GM19455 (cell line): ENCODE results near the gene KIAA1614.
"Not testable (repeated sequence)": the region's sequence is repeated elsewhere in the genome, so short reads cannot be mapped to it uniquely, and the experiment has no call there.

Experiments used
- ATAC-seq: cut with Tn5 transposase; IDR thresholded peaks from one replicate; pipeline ENCODE4 v1.9.1; 2021; ENCODE audit not compliant: unreplicated experiment

KIAA1614 gene

DNA sequence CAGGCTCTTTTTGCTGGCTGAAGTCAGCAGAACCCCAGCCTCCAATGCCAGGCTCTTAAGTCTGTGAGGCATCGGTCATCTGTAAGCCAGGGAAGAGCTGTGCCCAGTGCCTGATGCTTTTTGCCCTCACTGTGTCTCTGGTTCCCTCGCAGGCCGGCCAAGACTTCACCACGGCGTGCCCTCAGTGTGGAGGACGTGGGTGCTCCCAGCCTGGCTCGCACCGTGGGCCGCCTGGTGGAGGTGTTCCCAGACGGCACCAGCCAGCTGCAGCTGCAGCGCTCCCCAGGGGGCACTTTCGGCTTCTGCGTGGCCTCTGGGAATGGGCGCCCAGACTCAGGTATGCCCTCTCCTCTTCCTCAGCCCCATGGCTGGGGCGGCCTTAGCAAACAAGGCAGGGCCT, 32.5 kb downstream of the KIAA1614 start:
- no peak for ATAC-seq

DNA sequence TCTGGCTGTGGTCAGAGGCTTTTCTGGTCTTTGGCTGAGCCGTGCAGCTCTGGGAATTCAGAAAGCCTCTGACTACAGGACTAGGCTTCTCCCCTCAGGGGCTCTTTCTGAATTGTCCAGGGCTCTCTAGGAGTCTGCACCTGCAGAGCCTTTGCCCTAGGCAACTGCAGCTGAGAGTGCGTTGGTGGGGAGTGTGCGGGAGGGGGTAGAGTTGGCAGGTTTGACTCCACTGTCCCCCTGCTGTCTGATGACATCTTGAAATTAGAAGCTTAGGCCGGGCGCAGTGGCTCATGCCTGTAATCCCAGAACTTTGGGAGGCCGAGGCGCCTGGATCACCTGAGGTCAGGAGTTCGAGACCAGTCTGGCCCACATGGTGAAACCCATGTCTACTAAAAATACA, 32.9 kb downstream of the KIAA1614 start:
- ATAC-seq = no peak

DNA sequence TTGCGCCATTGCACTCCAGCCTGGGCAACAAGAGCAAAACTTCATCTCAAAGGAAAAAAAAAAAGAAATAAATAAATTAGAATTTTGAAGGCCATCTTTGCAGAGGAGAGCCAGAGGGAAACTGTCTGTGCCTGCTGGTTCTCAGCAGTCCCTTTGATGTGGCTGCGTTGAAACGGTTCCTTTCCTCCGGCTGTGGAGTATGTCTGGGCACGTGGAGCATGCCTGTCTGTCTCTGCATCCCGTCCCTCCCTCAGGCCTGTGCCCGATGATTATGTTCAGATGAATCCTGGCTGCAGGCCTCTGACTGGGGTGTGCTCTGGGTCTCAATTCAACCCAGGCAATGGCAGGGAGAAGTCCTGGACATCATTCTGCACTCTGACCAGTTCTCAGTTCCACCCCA, 33.4 kb downstream of the KIAA1614 start:
- no peak for ATAC-seq

DNA sequence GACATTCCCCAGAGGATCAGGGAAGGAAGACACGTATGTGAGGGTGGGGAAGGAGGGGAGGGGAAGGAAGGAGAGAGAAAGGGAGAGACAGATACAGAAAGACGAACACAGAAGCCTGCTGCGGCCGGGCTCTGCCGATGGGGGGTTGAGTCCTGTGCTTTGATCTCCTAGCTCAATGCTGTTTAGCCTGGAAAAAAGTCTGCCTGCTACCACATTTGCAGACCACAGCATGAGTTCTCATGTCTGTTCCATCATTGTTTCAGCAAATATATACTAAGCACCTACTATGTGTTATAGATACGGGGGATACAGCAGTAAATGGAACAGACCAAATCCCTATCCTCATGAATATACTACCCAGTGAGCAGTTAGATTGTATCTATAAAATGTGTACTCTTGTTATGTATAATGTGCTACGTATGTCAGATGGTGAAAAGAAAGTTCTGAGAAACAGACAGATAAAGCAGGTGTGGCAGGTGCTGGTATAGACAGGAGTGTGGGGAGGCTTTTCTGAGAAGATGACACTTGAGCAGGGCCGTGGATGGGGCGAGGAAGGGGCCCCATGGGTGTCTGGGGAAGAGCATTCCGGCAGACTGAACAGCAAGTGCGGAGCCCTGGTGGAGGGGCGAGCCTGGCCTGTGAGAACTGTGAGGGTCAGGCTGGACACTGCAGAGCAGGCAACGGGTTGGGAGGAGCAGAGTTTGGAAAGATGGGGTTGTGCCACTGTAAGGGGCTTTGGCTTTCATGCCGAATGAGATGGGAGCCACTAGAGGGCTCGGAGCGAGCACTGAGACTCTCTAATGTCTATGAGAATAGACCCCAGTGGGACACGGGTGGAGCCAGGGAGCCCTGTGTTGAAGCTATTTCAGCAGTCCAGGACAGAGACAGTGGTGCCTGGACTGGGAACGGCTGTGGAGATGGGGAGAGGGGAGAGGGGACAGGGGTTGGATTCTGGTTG, 34.1 kb downstream of the KIAA1614 start:
- no peak for ATAC-seq

DNA sequence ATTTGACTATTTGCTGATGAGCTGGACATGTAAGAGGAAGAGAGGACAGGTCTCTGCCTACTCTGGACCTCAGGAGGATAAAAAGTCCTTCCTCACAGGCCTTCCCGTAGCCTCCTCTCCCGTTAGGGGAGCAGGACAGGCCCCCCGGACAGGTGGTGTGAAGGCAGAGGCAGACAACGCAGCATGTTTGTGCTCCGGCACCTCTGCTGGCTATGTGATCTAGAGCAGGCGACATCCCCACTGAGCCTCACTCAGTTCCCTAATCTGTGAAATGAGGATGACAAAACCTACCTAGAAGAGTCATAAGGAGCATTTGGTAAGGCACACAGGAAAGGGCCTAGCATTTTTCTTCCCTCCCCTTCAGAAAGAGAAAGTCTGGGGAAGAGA, 34.8 kb downstream of the KIAA1614 start:
- no peak for ATAC-seq

DNA sequence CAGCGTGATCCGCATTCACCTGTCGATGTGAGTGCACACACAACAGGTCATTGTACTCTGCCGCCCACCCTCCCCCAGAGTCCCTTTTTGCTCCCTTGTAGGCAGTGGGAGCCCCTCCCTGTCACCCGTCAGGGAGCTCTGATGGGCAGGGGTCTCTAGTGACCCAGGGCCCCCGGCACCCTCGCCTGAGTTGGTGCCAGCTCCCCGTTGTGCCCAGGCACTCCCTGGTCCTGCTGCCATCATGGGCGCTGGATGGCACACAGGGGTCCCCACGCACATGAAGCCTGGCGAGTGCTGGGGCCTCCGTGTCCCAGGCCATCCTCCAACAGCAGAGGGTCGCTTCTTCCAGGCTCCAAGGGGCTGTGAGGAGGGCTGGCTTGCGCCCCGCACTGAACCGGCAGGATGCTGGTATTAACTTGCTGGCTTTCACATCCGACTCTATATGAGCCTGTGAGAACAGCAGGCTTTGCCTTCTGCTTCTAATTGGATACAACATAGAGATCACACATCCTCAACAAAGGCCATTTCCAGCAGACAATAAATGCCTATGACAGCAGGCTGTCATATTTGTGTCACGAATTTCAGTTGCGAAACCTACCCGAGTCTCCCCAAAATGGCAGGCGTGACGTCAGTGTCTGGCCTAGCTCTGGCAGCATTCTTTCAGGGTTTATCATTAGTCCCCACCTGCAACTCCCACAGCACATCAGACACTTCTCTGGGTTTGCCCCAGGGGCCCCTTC, 35.4 kb downstream of the KIAA1614 start:
- ATAC-seq = no peak

DNA sequence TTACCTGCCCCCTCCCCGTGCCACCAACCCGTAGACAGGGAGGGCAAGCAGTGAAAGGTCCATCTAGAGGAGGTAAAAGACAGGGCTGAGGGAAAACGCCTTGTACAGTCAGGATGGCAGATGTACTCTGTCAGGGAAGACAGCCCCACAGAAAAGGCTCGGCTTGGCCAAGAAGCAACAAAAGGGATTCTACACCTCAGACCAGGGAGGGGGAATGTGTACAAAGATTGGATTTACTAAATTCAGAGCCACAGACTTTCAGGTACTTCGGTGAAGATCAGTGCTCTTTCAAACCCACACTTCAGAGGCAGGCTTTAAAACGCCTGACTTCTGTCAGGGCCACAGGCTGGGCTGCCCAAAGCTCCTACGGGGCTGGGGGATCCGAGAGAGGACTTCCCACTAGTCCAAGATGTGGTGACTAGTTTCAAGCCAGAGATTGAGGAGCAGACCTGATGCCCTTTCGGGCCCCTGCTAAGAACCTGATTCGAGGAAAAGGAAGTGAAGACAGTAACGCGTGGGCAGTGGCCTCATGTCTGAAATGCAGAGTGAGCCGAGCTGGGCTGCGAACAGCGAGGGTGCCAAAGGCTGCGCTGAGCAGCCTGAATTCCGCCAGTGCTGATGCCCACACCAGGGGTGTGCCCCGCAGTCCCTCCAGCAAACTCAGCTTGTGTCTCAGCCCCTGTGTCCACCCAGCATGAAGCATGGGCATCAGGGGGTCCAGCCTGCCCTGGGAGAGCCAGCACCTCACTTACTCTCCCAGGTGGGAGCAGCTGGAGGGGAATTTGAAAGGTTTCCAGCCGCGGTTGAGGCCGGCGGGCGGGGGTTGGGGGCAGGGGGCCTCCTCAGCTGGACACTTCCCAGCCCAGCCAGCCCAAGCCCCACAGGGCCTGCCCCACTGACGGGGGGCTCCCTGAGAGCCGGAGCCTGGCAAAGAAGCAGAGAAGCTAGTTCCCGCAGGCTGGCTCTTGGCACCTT, 36.2 kb downstream of the KIAA1614 start:
- no peak for ATAC-seq

DNA sequence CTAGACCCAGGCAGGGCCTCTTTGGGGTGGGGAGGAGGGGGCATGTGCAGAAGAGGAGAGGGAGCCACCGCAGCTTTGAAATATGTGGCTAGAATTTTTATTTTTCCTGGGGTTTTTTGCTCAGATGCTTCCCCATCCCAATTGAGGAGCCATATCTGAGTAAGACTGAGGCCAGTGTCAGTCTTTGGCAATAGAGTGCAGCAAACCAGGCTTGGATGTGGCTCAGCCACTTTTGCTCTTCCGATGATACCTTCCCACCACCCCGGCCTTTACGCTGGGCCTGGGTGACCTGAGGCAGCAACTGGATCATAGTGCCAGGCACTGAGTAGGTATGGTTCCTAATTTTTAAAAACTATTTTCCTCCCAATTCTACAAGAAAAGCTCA, 36.9 kb downstream of the KIAA1614 start:
- ATAC-seq = no peak

DNA sequence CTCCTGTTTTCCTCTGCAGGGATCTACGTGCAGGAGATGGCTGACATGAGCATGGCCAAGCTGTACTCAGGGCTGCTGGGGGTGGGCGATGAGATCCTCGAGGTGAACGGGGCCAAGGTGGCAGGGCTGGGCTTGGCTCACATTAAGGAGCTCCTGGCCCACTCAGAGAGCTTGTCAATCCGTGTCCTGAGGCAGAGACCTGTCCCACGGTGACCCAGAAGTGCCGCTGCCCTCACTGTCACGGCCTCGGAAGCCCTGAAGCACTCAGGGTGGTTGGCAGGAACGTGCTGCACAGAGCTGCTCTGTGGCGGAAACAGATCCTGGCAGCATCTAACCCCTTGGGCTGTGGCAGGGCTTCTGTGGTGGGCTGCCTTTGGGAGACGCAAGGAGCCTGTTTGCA, 37.6 kb downstream of the KIAA1614 start:
- no peak for ATAC-seq

DNA sequence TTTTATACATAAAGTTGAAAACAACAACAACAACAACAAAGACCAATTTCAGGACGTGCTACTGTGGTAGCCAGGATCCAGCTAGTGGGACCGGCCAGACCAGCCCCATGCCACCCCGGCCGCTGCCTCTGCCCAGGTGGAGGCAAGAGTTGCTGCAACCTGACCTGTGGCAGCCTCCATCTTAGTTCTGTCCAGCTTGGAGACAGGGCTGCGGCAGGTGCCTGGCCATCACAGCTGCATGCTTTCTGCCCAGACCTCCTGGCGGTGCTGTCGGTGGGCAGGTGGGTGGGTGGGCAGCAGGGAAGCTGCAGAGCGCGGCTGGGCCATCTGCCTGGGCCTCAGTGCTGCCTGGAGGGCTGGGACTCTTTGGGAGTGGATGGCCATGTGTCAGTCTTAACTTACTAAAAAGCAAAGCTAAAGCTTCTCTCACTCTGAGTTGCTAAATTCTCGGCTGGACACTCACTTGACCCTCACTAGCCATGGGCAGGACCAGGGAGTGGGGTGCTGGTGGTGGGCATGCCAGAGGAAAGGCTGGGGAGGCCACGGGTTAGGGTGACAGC, 38.6 kb downstream of the KIAA1614 start:
- no peak for ATAC-seq

DNA sequence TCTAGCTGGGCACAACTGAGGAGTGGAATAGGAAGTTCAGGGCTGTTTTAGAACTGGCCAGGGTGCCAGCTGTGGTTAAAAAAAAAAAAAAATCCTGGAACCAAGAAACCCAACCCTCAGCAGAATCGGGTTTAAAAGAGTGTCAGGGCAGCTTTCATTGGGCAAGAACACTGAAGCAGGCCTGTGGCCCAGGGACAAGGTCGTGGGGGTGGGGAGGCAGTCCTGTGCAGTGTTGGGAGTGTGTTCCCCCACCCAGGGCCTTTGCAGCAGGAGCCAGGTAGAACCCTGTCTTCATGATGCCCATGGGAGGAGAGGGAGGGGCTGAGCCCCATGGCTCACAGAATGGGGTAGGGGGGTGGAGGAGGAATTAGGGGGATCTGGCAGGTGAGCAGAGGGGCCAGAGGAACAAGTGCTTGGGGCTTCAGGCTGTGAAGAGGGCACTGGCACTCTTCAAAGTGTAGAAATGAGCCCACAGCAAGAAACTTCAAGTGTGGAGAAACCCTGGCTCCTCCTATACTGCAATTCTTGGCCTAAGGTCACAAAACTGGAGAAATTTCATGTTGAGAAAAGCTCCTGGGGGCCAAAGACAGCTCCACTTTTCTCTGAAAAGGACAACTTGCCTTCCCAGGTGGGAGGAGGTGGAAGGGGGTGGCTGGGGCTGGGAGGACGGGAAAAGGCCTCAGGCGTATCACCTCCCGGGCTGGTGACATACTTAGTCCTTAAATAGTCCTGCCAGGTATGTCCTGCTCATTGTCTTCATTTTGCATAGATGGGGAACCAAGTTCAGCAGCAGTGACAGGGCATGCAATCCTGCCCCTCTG, 39.3 kb downstream of the KIAA1614 start:
- ATAC-seq = no peak

DNA sequence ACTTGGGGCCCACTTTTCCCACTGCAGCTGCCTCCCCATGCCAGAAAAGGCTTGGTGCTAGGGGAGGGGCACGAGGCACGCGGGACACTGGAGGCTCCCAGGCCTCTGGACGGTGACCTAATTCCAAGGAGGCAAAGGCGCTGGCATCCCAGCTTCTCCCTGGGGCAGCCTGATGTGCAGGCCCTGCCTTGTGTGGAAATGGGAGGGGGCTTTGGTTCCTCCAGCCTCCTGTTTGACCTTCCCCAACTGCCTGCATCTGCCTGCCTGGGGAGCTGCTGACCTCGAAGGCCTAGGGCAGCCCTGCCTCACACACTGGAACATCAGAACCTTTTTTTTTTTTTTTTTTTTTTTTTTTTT, 39.9 kb downstream of the KIAA1614 start:
- ATAC-seq = no peak

DNA sequence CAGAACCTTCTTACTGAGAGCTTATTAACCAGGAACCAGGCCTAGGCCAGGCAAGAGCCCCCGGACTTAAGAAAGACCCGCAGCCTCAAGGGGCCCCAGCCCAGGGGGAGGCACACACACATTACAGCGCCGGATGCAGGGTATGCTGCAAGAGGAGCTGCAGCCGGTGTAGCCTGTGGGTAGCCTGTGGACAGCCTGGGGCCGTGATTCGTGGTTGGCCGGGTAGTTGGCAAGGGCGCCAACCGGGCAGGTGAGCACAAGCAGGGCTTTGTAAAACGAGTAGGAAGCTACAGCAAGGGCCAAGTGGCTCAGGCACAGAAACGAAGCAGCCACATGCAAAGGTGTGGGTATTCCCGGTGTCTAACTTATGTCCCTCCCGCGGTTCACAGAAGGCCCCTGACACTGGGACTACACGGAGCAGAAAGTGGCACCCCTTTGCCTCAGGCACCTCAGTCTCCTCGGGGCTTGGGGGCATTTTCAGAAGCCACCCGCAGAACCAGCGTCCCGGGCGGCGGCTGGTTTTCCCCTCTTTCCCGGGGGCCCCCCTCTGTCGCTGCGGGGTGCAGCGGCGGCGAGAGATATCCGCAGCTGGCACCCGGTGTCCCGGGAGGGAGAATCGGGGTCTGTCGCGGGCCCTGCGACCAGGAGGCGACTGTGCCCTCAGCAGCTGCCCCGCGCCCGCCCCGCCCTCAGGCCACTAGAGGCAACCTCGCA, 40.8 kb downstream of the KIAA1614 start:
- ATAC-seq = peak; percentile 51

DNA sequence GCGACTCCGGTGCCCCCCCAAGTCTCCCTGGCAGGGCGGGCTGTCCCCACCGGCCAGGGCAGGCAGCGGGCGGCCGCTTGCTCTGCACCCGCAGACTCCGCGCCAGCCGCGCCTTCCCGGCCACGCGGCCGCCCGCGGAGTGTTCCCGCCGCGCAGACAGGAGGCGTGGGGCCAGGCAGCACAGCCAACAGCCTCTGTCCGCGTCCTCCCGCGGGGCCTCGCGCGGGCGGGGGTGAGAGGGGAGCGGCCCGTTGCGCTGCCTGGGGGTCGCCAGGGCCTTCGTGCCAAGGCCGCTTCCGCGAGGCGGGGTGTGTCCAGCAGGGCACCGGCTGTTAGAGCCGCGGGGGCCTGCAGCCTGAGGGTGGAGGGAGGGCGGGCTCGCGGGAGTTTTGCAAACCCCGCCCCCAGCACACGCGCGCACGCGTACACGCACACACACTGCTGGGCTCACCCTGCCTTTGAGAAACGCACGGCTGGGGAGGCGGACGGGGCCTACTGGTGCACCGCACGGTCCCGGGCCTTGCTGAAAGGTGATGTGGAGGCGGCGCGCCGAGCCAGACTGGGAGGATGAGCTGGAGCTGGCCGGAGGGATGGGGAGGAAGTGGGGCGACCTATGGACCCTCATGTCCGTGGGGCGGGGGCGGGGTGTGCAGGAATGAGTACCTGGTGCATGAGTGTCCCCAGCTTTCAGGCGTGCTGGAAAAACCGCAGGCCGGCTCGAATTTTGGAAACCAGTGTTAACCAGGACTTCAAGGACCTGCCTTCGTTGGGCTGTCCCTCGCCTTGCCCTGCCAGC, 41.5 kb downstream of the KIAA1614 start:
- ATAC-seq = peak; percentile 84

DNA sequence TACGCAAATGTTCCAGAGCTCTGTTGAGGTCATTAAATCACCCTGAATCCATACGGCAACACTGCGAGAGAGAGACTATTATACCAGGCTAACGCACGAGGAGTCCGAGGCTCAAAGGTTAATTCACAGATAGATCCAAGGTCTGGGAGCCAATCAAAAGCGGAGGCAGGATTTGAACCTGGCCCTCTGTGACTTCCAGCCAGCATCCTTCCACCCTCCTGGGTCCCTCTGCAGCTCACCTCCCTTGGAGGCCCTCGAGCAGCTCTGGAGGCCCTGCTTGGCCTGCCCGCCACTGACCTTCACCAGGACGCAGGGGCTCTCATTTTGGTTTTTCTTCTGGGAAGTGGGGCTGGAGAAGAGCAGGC, 42.1 kb downstream of the KIAA1614 start:
- no peak for ATAC-seq

DNA sequence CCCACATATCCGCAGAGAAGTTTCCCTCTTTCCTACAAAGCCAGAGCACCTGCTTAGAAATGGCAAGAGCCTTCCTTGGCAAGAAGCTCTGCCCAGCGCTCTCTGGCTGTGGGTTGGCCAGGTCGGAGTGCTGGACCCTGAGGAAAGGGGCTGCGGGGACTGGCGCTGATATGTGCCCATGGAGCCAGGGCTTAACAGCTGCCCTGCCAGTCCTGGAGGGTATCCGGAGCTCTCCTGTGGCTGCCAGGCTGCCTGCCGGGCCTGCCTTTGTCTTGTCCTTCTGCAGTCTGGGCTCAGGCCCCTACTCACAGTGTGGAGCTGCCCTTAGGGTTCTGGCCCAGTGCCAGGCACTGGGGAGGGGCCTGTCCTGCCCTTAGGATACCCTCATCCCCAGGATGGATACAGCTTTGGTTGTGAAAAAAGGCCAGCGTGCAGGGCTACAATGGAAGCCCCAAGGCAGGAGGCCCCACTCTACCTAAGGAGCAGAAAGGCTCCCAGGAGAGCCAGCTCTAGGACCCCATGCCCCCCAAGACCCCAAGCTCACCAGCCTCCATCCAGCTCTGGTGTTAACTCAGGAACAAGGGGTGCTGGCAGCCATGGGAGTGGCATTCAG, 43.4 kb downstream of the KIAA1614 start:
- no peak for ATAC-seq

DNA sequence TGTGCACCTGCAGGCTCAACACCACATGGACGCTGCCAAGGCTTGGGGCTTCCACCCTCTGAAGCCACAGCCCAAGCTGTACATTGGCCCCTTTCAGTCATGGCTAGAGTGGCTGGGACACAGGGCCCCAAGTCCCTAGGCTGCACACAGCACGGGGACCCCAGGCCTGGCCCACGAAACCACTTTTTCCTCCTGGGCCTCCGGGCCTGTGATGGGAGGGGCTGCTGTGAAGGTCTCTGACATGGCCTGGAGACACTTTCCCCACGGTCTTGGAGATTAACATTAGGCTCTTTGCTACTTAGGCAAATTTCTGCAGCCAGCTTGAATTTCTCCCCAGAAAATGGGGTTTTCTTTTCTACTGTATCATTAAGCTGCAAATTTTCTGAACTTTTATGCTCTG, 46.9 kb downstream of the KIAA1614 start:
- not testable (repeated sequence) for ATAC-seq

DNA sequence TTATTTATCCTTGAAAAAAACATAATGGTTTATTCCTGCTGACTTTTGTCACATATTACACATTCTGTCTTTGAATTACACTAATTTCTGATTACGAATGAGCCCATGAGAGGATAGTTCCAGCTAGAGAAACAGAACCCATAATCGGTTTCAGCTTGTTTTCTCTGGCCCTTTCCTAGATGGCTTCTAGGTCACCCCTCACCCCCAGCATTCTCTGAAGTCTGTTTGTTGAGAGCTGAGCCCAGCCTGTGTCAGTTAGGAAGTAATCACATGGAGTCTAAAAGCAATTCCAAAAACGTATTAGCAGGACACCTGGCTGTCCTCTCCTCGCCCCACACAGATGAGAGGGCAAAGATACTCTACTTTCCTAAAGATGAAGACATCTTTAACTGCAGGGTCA, 48.9 kb downstream of the KIAA1614 start:
- ATAC-seq = no peak
